ENCODE measurements around the gene LHX2.

DNA sequence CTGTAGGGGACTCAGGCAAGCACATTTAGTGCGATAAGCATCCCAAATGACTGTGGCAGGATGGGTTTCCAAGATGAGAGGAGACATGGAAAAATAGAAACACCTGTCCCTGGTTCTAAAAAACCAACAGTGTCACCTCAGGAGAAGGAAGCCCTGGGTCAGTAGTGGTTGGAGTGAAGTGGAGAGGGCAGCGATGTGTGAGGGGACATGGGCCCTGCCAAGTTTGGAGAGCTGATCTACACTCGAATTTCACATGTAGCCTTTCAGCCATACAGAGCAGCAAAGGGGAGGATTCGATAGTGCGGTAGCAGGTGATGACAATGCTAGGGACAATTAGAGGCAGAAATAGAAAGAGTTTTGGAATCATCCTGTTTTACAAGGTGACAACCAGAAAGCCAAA is 32.6 kb upstream of the LHX2 start:
- TF ChIP-seq POLR2A (IDR thresholded peaks at IDR 0.05), result no peak
- TF ChIP-seq POLR2AphosphoS5 (IDR thresholded peaks at IDR 0.05), result no peak
- TF ChIP-seq, protein P1, sequence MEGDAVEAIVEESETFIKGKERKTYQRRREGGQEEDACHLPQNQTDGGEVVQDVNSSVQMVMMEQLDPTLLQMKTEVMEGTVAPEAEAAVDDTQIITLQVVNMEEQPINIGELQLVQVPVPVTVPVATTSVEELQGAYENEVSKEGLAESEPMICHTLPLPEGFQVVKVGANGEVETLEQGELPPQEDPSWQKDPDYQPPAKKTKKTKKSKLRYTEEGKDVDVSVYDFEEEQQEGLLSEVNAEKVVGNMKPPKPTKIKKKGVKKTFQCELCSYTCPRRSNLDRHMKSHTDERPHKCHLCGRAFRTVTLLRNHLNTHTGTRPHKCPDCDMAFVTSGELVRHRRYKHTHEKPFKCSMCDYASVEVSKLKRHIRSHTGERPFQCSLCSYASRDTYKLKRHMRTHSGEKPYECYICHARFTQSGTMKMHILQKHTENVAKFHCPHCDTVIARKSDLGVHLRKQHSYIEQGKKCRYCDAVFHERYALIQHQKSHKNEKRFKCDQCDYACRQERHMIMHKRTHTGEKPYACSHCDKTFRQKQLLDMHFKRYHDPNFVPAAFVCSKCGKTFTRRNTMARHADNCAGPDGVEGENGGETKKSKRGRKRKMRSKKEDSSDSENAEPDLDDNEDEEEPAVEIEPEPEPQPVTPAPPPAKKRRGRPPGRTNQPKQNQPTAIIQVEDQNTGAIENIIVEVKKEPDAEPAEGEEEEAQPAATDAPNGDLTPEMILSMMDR (IDR thresholded peaks at IDR 0.05 in 8 of 11, conservative IDR thresholded peaks at IDR 0.05 in 3 of 11), result no peak
